H1 (cell line): Measurements from ENCODE around the gene ZNF737. TPM values are rescaled to one million over a fixed set of nuclear protein-coding genes. Genes with fewer than 3 reads are reported as not detected.

Source experiments
- CTCF ChIA-PET: fragments of 300-600 bp; sonication (Branson Sonifier 250); formaldehyde crosslinking; loops from one replicate; lab custom pipeline; 2021; ENCODE audit not compliant: partially characterized antibody; lab: Charles Lee
- POLR2A ChIA-PET: fragments of 300-600 bp; sonication (Branson Sonifier 250); formaldehyde crosslinking; loops from one replicate; lab custom pipeline; 2021; ENCODE audit warnings: inconsistent platforms; ENCODE audit not compliant: partially characterized antibody; lab: Charles Lee
- DNase-seq, 2 experiments: peaks; one replicate each; pipeline versions ENCODE4 v3.0.0 to v3.0.0-alpha.2; 2010 to 2022; ENCODE audit warnings: low spot score in 2 of 2, low read depth in 1 of 2, mixed read lengths in 1 of 2
- FAIRE-seq: peaks from 2 replicates; lab custom pipeline; 2011; peaks lifted over from hg19 to GRCh38; lab: Jason Lieb, UNC
- H2AFZ ChIP-seq: 2 replicates; pipeline ENCODE4 v1.8.1; 2012; ENCODE audit warnings: low read length, inconsistent platforms
- H2AK5ac ChIP-seq: 2 replicates; pipeline ENCODE4 v1.6.1; 2013; ENCODE audit warnings: low read depth, low read length
- H2BK120ac ChIP-seq: replicated peaks from 2 replicates; pipeline ENCODE3; 2013; ENCODE audit warnings: low read depth, low read length, inconsistent platforms
- H2BK12ac ChIP-seq: 2 replicates; pipeline ENCODE4 v1.6.1; 2013; ENCODE audit warnings: low read depth, low read length
- H2BK15ac ChIP-seq: 2 replicates; pipeline ENCODE4 v1.6.1; 2013; ENCODE audit warnings: low read length
- H2BK20ac ChIP-seq: 2 replicates; pipeline ENCODE4 v1.6.1; 2013; ENCODE audit warnings: low read length
- H2BK5ac ChIP-seq: 2 replicates; pipeline ENCODE4 v1.6.1; 2013; ENCODE audit warnings: low read depth, low read length
- H3K14ac ChIP-seq: 2 replicates; pipeline ENCODE4 v1.6.1; 2013; ENCODE audit warnings: inconsistent platforms; ENCODE audit not compliant: insufficient read length
- H3K18ac ChIP-seq: 2 replicates; pipeline ENCODE4 v1.6.1; 2013; ENCODE audit warnings: low read length; ENCODE audit errors: extremely low read depth
- H3K23ac ChIP-seq: 2 replicates; pipeline ENCODE4 v1.6.1; 2013; ENCODE audit warnings: inconsistent platforms; ENCODE audit not compliant: insufficient read length
- H3K23me2 ChIP-seq: 2 replicates; pipeline ENCODE4 v1.6.1; 2013; ENCODE audit warnings: low read depth, low read length
- H3K27ac ChIP-seq: 2 replicates; pipeline ENCODE4 v1.6.1; 2011; ENCODE audit warnings: low read depth, low read length, inconsistent platforms
- H3K27me3 ChIP-seq, 4 experiments: replicated peaks in 1 of 4; 1 replicate in 1 of 4; 2 replicates in 3 of 4; pipeline versions ENCODE4 v1.6.1 to v1.8.1; 2011 to 2013; ENCODE audit warnings: low read length in 3 of 4, mild to moderate bottlenecking in 3 of 4, inconsistent platforms in 2 of 4, mixed read lengths in 2 of 4, moderate library complexity in 1 of 4; ENCODE audit not compliant: control insufficient read depth in 3 of 4, insufficient read depth in 3 of 4; ENCODE audit errors: extremely low read depth in 1 of 4
- H3K36me3 ChIP-seq, 4 experiments: 2 replicates each; pipeline versions ENCODE4 v1.6.1 to v1.8.1; 2011 to 2013; ENCODE audit warnings: mild to moderate bottlenecking in 4 of 4, low read length in 3 of 4, moderate library complexity in 2 of 4, control low read depth in 1 of 4, inconsistent platforms in 1 of 4; ENCODE audit not compliant: insufficient read depth in 4 of 4, control insufficient read depth in 2 of 4
- H3K4ac ChIP-seq: replicated peaks from 2 replicates; pipeline ENCODE3; 2013; ENCODE audit warnings: low read length, low read depth, mixed read lengths, inconsistent platforms; ENCODE audit not compliant: insufficient read length
- H3K4me1 ChIP-seq, 4 experiments: replicated peaks in 1 of 4; 1 replicate in 1 of 4; 2 replicates in 3 of 4; pipeline versions ENCODE4 v1.6.1 to v1.8.1; 2011 to 2013; ENCODE audit warnings: low read length in 3 of 4, inconsistent platforms in 2 of 4, mixed read lengths in 1 of 4; ENCODE audit not compliant: insufficient read depth in 4 of 4, control insufficient read depth in 3 of 4
- H3K4me2 ChIP-seq, 2 experiments: 2 replicates each; pipeline versions ENCODE4 v1.6.1 to v1.8.1; 2011 to 2013; ENCODE audit warnings: low read depth in 2 of 2, low read length in 2 of 2, control low read depth in 1 of 2, inconsistent platforms in 1 of 2, mild to moderate bottlenecking in 1 of 2; ENCODE audit not compliant: insufficient read depth in 1 of 2
- H3K4me3 ChIP-seq, 4 experiments: fragments of 200-600, 300-600 bp in 1 of 4; sonication (generic), shearing (Covaris generic), sonication (Bioruptor Twin) in 1 of 4; 2 replicates each; pipeline versions ENCODE4 v1.5.1 to v1.8.1; 2011 to 2016; ENCODE audit warnings: low read length in 4 of 4, low read depth in 3 of 4, control low read depth in 2 of 4, inconsistent platforms in 2 of 4, mild to moderate bottlenecking in 2 of 4, mixed read lengths in 1 of 4, moderate library complexity in 1 of 4; ENCODE audit not compliant: insufficient read depth in 2 of 4; ENCODE audit errors: extremely low read depth in 1 of 4
- H3K56ac ChIP-seq: replicated peaks from 2 replicates; pipeline ENCODE3; 2013; ENCODE audit warnings: low read depth, mild to moderate bottlenecking, mixed read lengths, low read length, inconsistent platforms; ENCODE audit not compliant: insufficient read length
- H3K79me1 ChIP-seq: 2 replicates; pipeline ENCODE4 v1.6.1; 2013; ENCODE audit warnings: low read depth, low read length, control low read depth
- H3K79me2 ChIP-seq, 2 experiments: 2 replicates each; pipeline versions ENCODE4 v1.6.1 to v1.8.1; 2012 to 2013; ENCODE audit warnings: low read length in 2 of 2, mild to moderate bottlenecking in 2 of 2, inconsistent platforms in 1 of 2; ENCODE audit not compliant: insufficient read depth in 2 of 2, control insufficient read depth in 1 of 2
- H3K9ac ChIP-seq, 4 experiments: replicated peaks in 1 of 4; 1 replicate in 1 of 4; 2 replicates in 3 of 4; pipeline versions ENCODE4 v1.6.1 to v1.8.1; 2011 to 2013; ENCODE audit warnings: low read depth in 3 of 4, low read length in 3 of 4, control low read depth in 2 of 4, mild to moderate bottlenecking in 2 of 4, moderate library complexity in 2 of 4, inconsistent platforms in 1 of 4; ENCODE audit errors: extremely low read depth in 1 of 4
- H3K9me3 ChIP-seq, 2 experiments: 2 replicates each; pipeline versions ENCODE4 v1.6.1 to v1.8.1; 2012 to 2013; ENCODE audit warnings: mild to moderate bottlenecking in 2 of 2, moderate library complexity in 2 of 2, control low read depth in 1 of 2, inconsistent platforms in 1 of 2, low read depth in 1 of 2, low read length in 1 of 2, mixed read lengths in 1 of 2; ENCODE audit not compliant: insufficient read depth in 2 of 2
- H4K20me1 ChIP-seq, 2 experiments: replicated peaks in 1 of 2; 2 replicates each; pipeline versions ENCODE3 to v1.8.1; 2011 to 2013; ENCODE audit warnings: inconsistent platforms in 2 of 2, low read length in 2 of 2, mild to moderate bottlenecking in 1 of 2; ENCODE audit not compliant: insufficient read depth in 2 of 2, control insufficient read depth in 1 of 2
- H4K5ac ChIP-seq: 2 replicates; pipeline ENCODE4 v1.6.1; 2013; ENCODE audit warnings: low read length, low read depth, mixed read lengths, inconsistent platforms; ENCODE audit not compliant: insufficient read length
- H4K8ac ChIP-seq: 2 replicates; pipeline ENCODE4 v1.8.0; 2013; ENCODE audit warnings: mild to moderate bottlenecking, moderate library complexity, low read length, inconsistent platforms; ENCODE audit not compliant: insufficient read depth; ENCODE audit errors: extremely low read depth
- H4K91ac ChIP-seq: replicated peaks from 2 replicates; pipeline ENCODE3; 2013; ENCODE audit warnings: low read length, mixed read lengths, inconsistent platforms; ENCODE audit not compliant: insufficient read length
- ATF2 ChIP-seq: IDR thresholded peaks from 2 replicates; pipeline ENCODE4 v1.6.1; 2012; ENCODE audit warnings: low read length, inconsistent platforms
- CBX5 ChIP-seq: fragments of 300-800, 300-1000 bp; sonication (generic); IDR thresholded peaks from 2 replicates; pipeline ENCODE4 v1.7.1; 2016; ENCODE audit warnings: antibody characterized with exemption, low read length, low read depth
- CREB1 ChIP-seq: IDR thresholded peaks from 2 replicates; pipeline ENCODE4 v1.6.1; 2012; ENCODE audit warnings: inconsistent platforms
- NRF1 ChIP-seq: IDR thresholded peaks from 2 replicates; pipeline ENCODE4 v1.6.1; 2011; ENCODE audit warnings: mild to moderate bottlenecking, low read depth, low read length, improper control_type of control experiment
- RBBP5 ChIP-seq: IDR thresholded peaks from 2 replicates; pipeline ENCODE4 v1.7.1; 2012; ENCODE audit warnings: low read depth, mild to moderate bottlenecking, inconsistent platforms, low read length, moderate library complexity, borderline replicate concordance
- RFX5 ChIP-seq: IDR thresholded peaks from 2 replicates; pipeline ENCODE4 v1.6.1; 2011; ENCODE audit warnings: low read depth, low read length, improper control_type of control experiment, borderline replicate concordance
- SAP30 ChIP-seq: fragments of 300-600 bp; sonication (generic); IDR thresholded peaks from 2 replicates; pipeline ENCODE4 v1.7.1; 2012; ENCODE audit warnings: low read length, moderate library complexity, mild to moderate bottlenecking, inconsistent platforms; ENCODE audit not compliant: insufficient read depth, insufficient replicate concordance
- SP2 ChIP-seq: IDR thresholded peaks from 2 replicates; pipeline ENCODE4 v1.6.1; 2012; ENCODE audit warnings: mild to moderate bottlenecking, low read length, inconsistent platforms
- TAF1 ChIP-seq: IDR thresholded peaks from 2 replicates; pipeline ENCODE4 v1.6.1; 2011; ENCODE audit warnings: mild to moderate bottlenecking, low read depth, low read length
- polyA plus RNA-seq, 7 experiments: library from polyadenylated mRNA; depleted of rRNA in 3 of 7; stranded (reverse) in 5 of 7; unstranded in 2 of 7; fragments of >200 nt in 5 of 7; fragments of 200-250 nt in 2 of 7; gene quantifications; 1 replicate in 5 of 7; 2 replicates in 1 of 7; 4 replicates in 1 of 7; pipeline versions ENCODE4 v1.2.1 to v1.2.3, GENCODE V29; 2011 to 2013; ENCODE audit warnings: missing spikeins in 2 of 7, mixed read lengths in 2 of 7
- total RNA-seq: library from RNA; stranded (reverse); fragmentation: NEBNext Ultra II Directional; extraction: Animal tissue kit (Norgen Biotek cat#: 25700); gene quantifications from 2 replicates; pipeline ENCODE4 v1.2.1, GENCODE V29; 2021

Gene ZNF737
- total and polyA plus RNA-seq, 2 of the 8 experiments (the other 6 are each of a cell fraction or from before 2014, with no cell fraction given), result 6.1 to 19.7 TPM

GRCh38 chr19:20558571-20558970, 7.0 kb downstream of the ZNF737 start:
- Histone ChIP-seq H2BK120ac (no peak overlapping the region), H3K23me2 (no peaks in the 10 kb centered on the region), H3K18ac (no peak overlapping the region), H2BK12ac (no peak overlapping the region), H4K20me1 (no peaks in the 10 kb centered on the region), H3K9me3 (peaks cover 17 to 20% of the 10 kb centered on the region in 2 experiments), H4K5ac (no peak overlapping the region), H3K4me1 (no peaks in the 10 kb centered on the region; a peak in 1 of 7 replicates), H2BK15ac (no peak overlapping the region), H3K4me3 (no peak overlapping the region), H3K79me1 (no peaks in the 10 kb centered on the region; the same call in 1 of the 2 replicates), H2AK5ac (no peak overlapping the region), H3K9ac (no peak overlapping the region), H3K4ac (no peak overlapping the region), H2BK20ac (no peak overlapping the region), H3K23ac (no peak overlapping the region), H3K4me2 (no peak overlapping the region), H3K79me2 (peaks cover 0 to 59% of the 10 kb centered on the region in 2 experiments; a peak in 2 of 4 replicates), H4K91ac (no peak overlapping the region), H3K27me3 (no peaks in the 10 kb centered on the region), H3K14ac (no peak overlapping the region), H3K56ac (no peak overlapping the region), H4K8ac (no peak overlapping the region)
- CTCF ChIA-PET, result interaction anchor here (0.6 to 1.9 kb wide), 11 partner anchors 9 to 486 kb away, joined by 3 to 7 read pairs (median 4); no protein-coding TSS in a partner anchor
- FAIRE-seq, result no peak
- POLR2A ChIA-PET, result interaction anchor here (0.6 to 1.0 kb wide), 3 partner anchors 169 to 555 kb away, joined by 3 read pairs; no protein-coding TSS in a partner anchor
- TF ChIP-seq RFX5 (no peak), SAP30 (no peak), RBBP5 (no peak), TAF1 (no peak), CBX5 (no peak), CREB1 (no peak), NRF1 (no peak), SP2 (no peak), ATF2 (no peak)
- TF ChIP-seq, all 59 proteins: peak for 0
- Histone ChIP-seq H2AFZ (no peak overlapping the region), H3K36me3 (peaks cover 0 to 25% (median 7%) of the 10 kb centered on the region in 4 experiments; a peak in 5 of 8 replicates), H2BK5ac (no peak overlapping the region), H3K27ac (no peak overlapping the region)
- DNase-seq, result no peak
